OCI-LY1 (cell line): ENCODE data around the gene PTGR1.

ENCODE experiments used
- H2AFZ ChIP-seq: fragments of 200-600 bp; sonication (generic), shearing (Covaris generic); 2 replicates; pipeline ENCODE4 v1.6.0; 2014; ENCODE audit warnings: antibody characterized with exemption, mild to moderate bottlenecking, low read length
- H3F3A ChIP-seq: fragments of 200-600 bp; sonication (generic), shearing (Covaris generic); 2 replicates; pipeline ENCODE4 v1.6.0; 2014; ENCODE audit warnings: mild to moderate bottlenecking, antibody characterized with exemption, low read length, moderate library complexity; ENCODE audit not compliant: insufficient read depth
- H3K27ac ChIP-seq: fragments of 200-600 bp; sonication (generic); 2 replicates; pipeline ENCODE4 v1.5.1; 2014; ENCODE audit warnings: low read length, mixed run types, mild to moderate bottlenecking, low read depth; ENCODE audit not compliant: poor library complexity, severe bottlenecking
- H3K27me3 ChIP-seq: fragments of 200-600 bp; sonication (generic); 2 replicates; pipeline ENCODE4 v1.6.0; 2014; ENCODE audit warnings: antibody characterized with exemption, mild to moderate bottlenecking, low read length, moderate library complexity; ENCODE audit not compliant: insufficient read depth
- H3K36me3 ChIP-seq: fragments of 200-600 bp; sonication (generic); 2 replicates; pipeline ENCODE4 v1.6.1; 2014; ENCODE audit warnings: mild to moderate bottlenecking, antibody characterized with exemption, low read length, moderate library complexity, mixed read lengths; ENCODE audit not compliant: insufficient read depth
- H3K4me1 ChIP-seq: fragments of 200-600 bp; sonication (generic); 2 replicates; pipeline ENCODE4 v1.5.1; 2014; ENCODE audit warnings: mild to moderate bottlenecking, low read length, moderate library complexity; ENCODE audit not compliant: insufficient read depth, severe bottlenecking
- H3K4me2 ChIP-seq: fragments of 200-600 bp; sonication (generic), shearing (Covaris generic); 2 replicates; pipeline ENCODE4 v1.6.1; 2014; ENCODE audit warnings: low read length
- H3K4me3 ChIP-seq: fragments of 200-600 bp; sonication (generic); 2 replicates; pipeline ENCODE4 v1.5.1; 2014; ENCODE audit warnings: low read length, low read depth, mild to moderate bottlenecking, mixed read lengths; ENCODE audit not compliant: poor library complexity, severe bottlenecking
- H3K79me2 ChIP-seq: fragments of 200-600 bp; shearing (Covaris generic); 2 replicates; pipeline ENCODE4 v1.6.1; 2016; ENCODE audit warnings: mixed run types, low read length, mixed read lengths; ENCODE audit not compliant: insufficient read depth
- H3K9ac ChIP-seq: fragments of 200-600 bp; sonication (generic), shearing (Covaris generic); 2 replicates; pipeline ENCODE4 v1.6.1; 2014; ENCODE audit warnings: mild to moderate bottlenecking, low read length, mixed read lengths
- H3K9me2 ChIP-seq: fragments of 200-600 bp; sonication (generic), shearing (Covaris generic); 2 replicates; pipeline ENCODE4 v1.6.1; 2014; ENCODE audit warnings: low read depth, mild to moderate bottlenecking, low read length, mixed read lengths
- H3K9me3 ChIP-seq: fragments of 200-600 bp; shearing (Covaris generic); 2 replicates; pipeline ENCODE4 v1.6.1; 2014; ENCODE audit warnings: low read length, mixed read lengths
- H4K20me1 ChIP-seq: fragments of 200-600 bp; sonication (generic), shearing (Covaris generic); 2 replicates; pipeline ENCODE4 v1.6.0; 2016; ENCODE audit warnings: mild to moderate bottlenecking, low read length; ENCODE audit not compliant: insufficient read depth
- CTCF ChIP-seq: fragments of 200-600 bp; sonication (generic), shearing (Covaris generic); IDR thresholded peaks from 2 replicates; pipeline ENCODE4 v1.5.1; 2017; ENCODE audit warnings: mild to moderate bottlenecking, antibody characterized with exemption, low read length, moderate library complexity, mixed read lengths
- EZH2 ChIP-seq: fragments of 200-600 bp; sonication (generic), shearing (Covaris generic); IDR thresholded peaks from 2 replicates; pipeline ENCODE4 v1.8.0; 2017; ENCODE audit warnings: borderline replicate concordance, mixed run types, mild to moderate bottlenecking, antibody characterized with exemption, low read length, moderate library complexity, mixed read lengths

The PTGR1 gene

GRCh38 chr9:111615928-111616327, 16.5 kb upstream of the PTGR1 start:
- H4K20me1 ChIP-seq: no peaks in the 10 kb centered on the region
- H3K4me1 ChIP-seq: no peaks in the 10 kb centered on the region
- TF ChIP-seq EZH2 (no peak), CTCF (no peak)
- H2AFZ ChIP-seq: no peak overlapping the region
- no peak overlapping the region for H3K9ac ChIP-seq
- no peaks in the 10 kb centered on the region for H3K9me3 ChIP-seq
- no peaks in the 10 kb centered on the region for H3F3A ChIP-seq
- no peak overlapping the region for H3K27ac ChIP-seq
- no peaks in the 10 kb centered on the region for H3K9me2 ChIP-seq
- H3K4me3 ChIP-seq: no peak overlapping the region
- no peak overlapping the region for H3K4me2 ChIP-seq
- no peaks in the 10 kb centered on the region for H3K36me3 ChIP-seq
- no peaks in the 10 kb centered on the region for H3K79me2 ChIP-seq
- H3K27me3 ChIP-seq: no peaks in the 10 kb centered on the region

- no peak overlapping the region for H3K9ac ChIP-seq
- H3K36me3 ChIP-seq: no peaks in the 10 kb centered on the region
- no peaks in the 10 kb centered on the region for H3K79me2 ChIP-seq
- no peaks in the 10 kb centered on the region for H3K9me2 ChIP-seq
- TF ChIP-seq EZH2 (no peak), CTCF (no peak)
- no peaks in the 10 kb centered on the region for H3K9me3 ChIP-seq
- no peak overlapping the region for H3K27ac ChIP-seq
- H3K4me2 ChIP-seq: no peak overlapping the region
- no peak overlapping the region for H2AFZ ChIP-seq
- no peaks in the 10 kb centered on the region for H3F3A ChIP-seq
- no peaks in the 10 kb centered on the region for H3K4me1 ChIP-seq
- H3K27me3 ChIP-seq: no peaks in the 10 kb centered on the region; the same call in 1 of the 2 replicates
- no peaks in the 10 kb centered on the region for H4K20me1 ChIP-seq
- no peak overlapping the region for H3K4me3 ChIP-seq
Observed at GRCh38 chr9:111613436-111614040, 14.1 kb upstream of the PTGR1 start.

GRCh38 chr9:111610845-111611244, 11.4 kb upstream of the PTGR1 start:
- H2AFZ ChIP-seq: no peak overlapping the region
- no peaks in the 10 kb centered on the region for H3K9me2 ChIP-seq
- H3K79me2 ChIP-seq: no peaks in the 10 kb centered on the region
- no peaks in the 10 kb centered on the region for H4K20me1 ChIP-seq
- no peak overlapping the region for H3K4me3 ChIP-seq
- TF ChIP-seq EZH2: no peak
- no peak for TF ChIP-seq CTCF
- no peaks in the 10 kb centered on the region for H3F3A ChIP-seq
- no peak overlapping the region for H3K4me2 ChIP-seq
- H3K4me1 ChIP-seq: no peaks in the 10 kb centered on the region
- no peak overlapping the region for H3K9ac ChIP-seq
- H3K36me3 ChIP-seq: no peaks in the 10 kb centered on the region
- no peaks in the 10 kb centered on the region; the same call in 1 of the 2 replicates for H3K27me3 ChIP-seq
- H3K27ac ChIP-seq: no peak overlapping the region
- no peaks in the 10 kb centered on the region for H3K9me3 ChIP-seq
